ENCODE measurements around the gene CGNL1.

Gene CGNL1

GRCh38 chr15:57355259-57355658 is 21.0 kb upstream of the CGNL1 start:
- Histone ChIP-seq H3K27ac (ENCODE audit: low read depth, low read length) (no peak overlapping the region), H3K27me3 (ENCODE audit: control insufficient read depth, insufficient read depth, low read length) (no peaks in the 10 kb centered on the region), H3K4me1 (ENCODE audit: control insufficient read depth, insufficient read depth, low read length) (no peaks in the 10 kb centered on the region), H3K36me3 (ENCODE audit: control insufficient read depth, insufficient read depth, low read length) (no peaks in the 10 kb centered on the region), H3K4me3 (ENCODE audit: low read length) (no peak overlapping the region), H3K9ac (ENCODE audit: low read length) (no peak overlapping the region)

GRCh38 chr15:57356178-57356577 is 20.1 kb upstream of the CGNL1 start:
- Histone ChIP-seq H3K27me3 (ENCODE audit: control insufficient read depth, insufficient read depth, low read length) (no peaks in the 10 kb centered on the region), H3K36me3 (ENCODE audit: control insufficient read depth, insufficient read depth, low read length) (no peaks in the 10 kb centered on the region), H3K4me1 (ENCODE audit: control insufficient read depth, insufficient read depth, low read length) (no peaks in the 10 kb centered on the region), H3K27ac (ENCODE audit: low read depth, low read length) (no peak overlapping the region), H3K4me3 (ENCODE audit: low read length) (no peak overlapping the region), H3K9ac (ENCODE audit: low read length) (no peak overlapping the region)

GRCh38 chr15:57356636-57357035 is 19.7 kb upstream of the CGNL1 start:
- Histone ChIP-seq H3K9ac (ENCODE audit: low read length) (no peak overlapping the region), H3K27me3 (ENCODE audit: control insufficient read depth, insufficient read depth, low read length) (no peaks in the 10 kb centered on the region), H3K4me1 (ENCODE audit: control insufficient read depth, insufficient read depth, low read length) (no peaks in the 10 kb centered on the region), H3K36me3 (ENCODE audit: control insufficient read depth, insufficient read depth, low read length) (no peaks in the 10 kb centered on the region), H3K27ac (ENCODE audit: low read depth, low read length) (no peak overlapping the region), H3K4me3 (ENCODE audit: low read length) (no peak overlapping the region)

- no peak overlapping the region for H3K9ac ChIP-seq (ENCODE audit: low read length)
- no peaks in the 10 kb centered on the region for H3K4me1 ChIP-seq (ENCODE audit: control insufficient read depth, insufficient read depth, low read length)
- H3K36me3 ChIP-seq (ENCODE audit: control insufficient read depth, insufficient read depth, low read length): no peaks in the 10 kb centered on the region
- no peak overlapping the region for H3K27ac ChIP-seq (ENCODE audit: low read depth, low read length)
- H3K27me3 ChIP-seq (ENCODE audit: control insufficient read depth, insufficient read depth, low read length): no peaks in the 10 kb centered on the region
- no peak overlapping the region for H3K4me3 ChIP-seq (ENCODE audit: low read length)
Measured at GRCh38 chr15:57357799-57358198, 18.5 kb upstream of the CGNL1 start.

- Histone ChIP-seq H3K4me3 (ENCODE audit: low read length) (no peak overlapping the region), H3K4me1 (ENCODE audit: control insufficient read depth, insufficient read depth, low read length) (no peaks in the 10 kb centered on the region), H3K36me3 (ENCODE audit: control insufficient read depth, insufficient read depth, low read length) (no peaks in the 10 kb centered on the region), H3K9ac (ENCODE audit: low read length) (no peak overlapping the region), H3K27ac (ENCODE audit: low read depth, low read length) (no peak overlapping the region), H3K27me3 (ENCODE audit: control insufficient read depth, insufficient read depth, low read length) (no peaks in the 10 kb centered on the region)
Measured at GRCh38 chr15:57358571-57358970, 17.7 kb upstream of the CGNL1 start.

- Histone ChIP-seq H3K27me3 (ENCODE audit: control insufficient read depth, insufficient read depth, low read length) (no peaks in the 10 kb centered on the region), H3K9ac (ENCODE audit: low read length) (no peak overlapping the region), H3K36me3 (ENCODE audit: control insufficient read depth, insufficient read depth, low read length) (no peaks in the 10 kb centered on the region), H3K27ac (ENCODE audit: low read depth, low read length) (no peak overlapping the region), H3K4me1 (ENCODE audit: control insufficient read depth, insufficient read depth, low read length) (no peaks in the 10 kb centered on the region), H3K4me3 (ENCODE audit: low read length) (no peak overlapping the region)
Measured at GRCh38 chr15:57363661-57364060, 12.6 kb upstream of the CGNL1 start.

- no peaks in the 10 kb centered on the region for H3K4me1 ChIP-seq (ENCODE audit: control insufficient read depth, insufficient read depth, low read length)
- no peak overlapping the region for H3K27ac ChIP-seq (ENCODE audit: low read depth, low read length)
- no peak overlapping the region for H3K4me3 ChIP-seq (ENCODE audit: low read length)
- H3K36me3 ChIP-seq (ENCODE audit: control insufficient read depth, insufficient read depth, low read length): no peaks in the 10 kb centered on the region
- no peaks in the 10 kb centered on the region for H3K27me3 ChIP-seq (ENCODE audit: control insufficient read depth, insufficient read depth, low read length)
- H3K9ac ChIP-seq (ENCODE audit: low read length): no peak overlapping the region
Measured at GRCh38 chr15:57364282-57365007, 11.9 kb upstream of the CGNL1 start.

GRCh38 chr15:57367556-57367955 is 8.7 kb upstream of the CGNL1 start:
- no peaks in the 10 kb centered on the region for H3K4me1 ChIP-seq (ENCODE audit: control insufficient read depth, insufficient read depth, low read length)
- no peaks in the 10 kb centered on the region for H3K27me3 ChIP-seq (ENCODE audit: control insufficient read depth, insufficient read depth, low read length)
- no peak overlapping the region for H3K9ac ChIP-seq (ENCODE audit: low read length)
- no peak overlapping the region for H3K27ac ChIP-seq (ENCODE audit: low read depth, low read length)
- no peak overlapping the region for H3K4me3 ChIP-seq (ENCODE audit: low read length)
- H3K36me3 ChIP-seq (ENCODE audit: control insufficient read depth, insufficient read depth, low read length): no peaks in the 10 kb centered on the region

- no peaks in the 10 kb centered on the region for H3K27me3 ChIP-seq (ENCODE audit: control insufficient read depth, insufficient read depth, low read length)
- H3K9ac ChIP-seq (ENCODE audit: low read length): no peak overlapping the region
- no peak overlapping the region for H3K27ac ChIP-seq (ENCODE audit: low read depth, low read length)
- H3K4me1 ChIP-seq (ENCODE audit: control insufficient read depth, insufficient read depth, low read length): no peaks in the 10 kb centered on the region
- no peaks in the 10 kb centered on the region for H3K36me3 ChIP-seq (ENCODE audit: control insufficient read depth, insufficient read depth, low read length)
- H3K4me3 ChIP-seq (ENCODE audit: low read length): no peak overlapping the region
Measured at GRCh38 chr15:57370929-57371328, 5.4 kb upstream of the CGNL1 start.

- Histone ChIP-seq H3K4me3 (ENCODE audit: low read length) (no peak overlapping the region), H3K27me3 (ENCODE audit: control insufficient read depth, insufficient read depth, low read length) (no peaks in the 10 kb centered on the region)
Measured at GRCh38 chr15:57373251-57373881, 2.9 kb upstream of the CGNL1 start.

GRCh38 chr15:57373882-57374276 is 2.4 kb upstream of the CGNL1 start:
- Histone ChIP-seq H3K4me3 (ENCODE audit: low read length) (no peak overlapping the region), H3K9ac (ENCODE audit: low read length) (no peak overlapping the region), H3K36me3 (ENCODE audit: control insufficient read depth, insufficient read depth, low read length) (no peaks in the 10 kb centered on the region), H3K27ac (ENCODE audit: low read depth, low read length) (no peak overlapping the region), H3K27me3 (ENCODE audit: control insufficient read depth, insufficient read depth, low read length) (no peaks in the 10 kb centered on the region), H3K4me1 (ENCODE audit: control insufficient read depth, insufficient read depth, low read length) (no peaks in the 10 kb centered on the region)

More at GRCh38 chr15:57373251-57373881, 2.9 kb upstream of the CGNL1 start:
- no peak overlapping the region for H3K27ac ChIP-seq (ENCODE audit: low read depth, low read length)
- H3K9ac ChIP-seq (ENCODE audit: low read length): no peak overlapping the region
- no peaks in the 10 kb centered on the region for H3K4me1 ChIP-seq (ENCODE audit: control insufficient read depth, insufficient read depth, low read length)
- no peaks in the 10 kb centered on the region for H3K36me3 ChIP-seq (ENCODE audit: control insufficient read depth, insufficient read depth, low read length)

- Histone ChIP-seq H3K4me1 (ENCODE audit: control insufficient read depth, insufficient read depth, low read length) (no peaks in the 10 kb centered on the region), H3K4me3 (ENCODE audit: low read length) (peak overlapping the region; percentile 51), H3K36me3 (ENCODE audit: control insufficient read depth, insufficient read depth, low read length) (no peaks in the 10 kb centered on the region), H3K27ac (ENCODE audit: low read depth, low read length) (no peak overlapping the region), H3K27me3 (ENCODE audit: control insufficient read depth, insufficient read depth, low read length) (no peaks in the 10 kb centered on the region), H3K9ac (ENCODE audit: low read length) (no peak overlapping the region)
Measured at GRCh38 chr15:57376696-57377477, 582 bp downstream of the CGNL1 start.

Data from rectal smooth muscle tissue (tissue), 1 donor.